Stimulated activated CD8-positive, alpha-beta memory T cell treated with anti-CD3 and anti-CD28 coated beads, Interleukin-12 subunit alpha, Interleukin-12 subunit beta, amount 100 ng/mL, for 24 hours (primary cell): ENCODE data around the gene FOLR3.
"Not testable (repeated sequence)": the region's sequence is repeated elsewhere in the genome, so short reads cannot be mapped to it uniquely, and the experiment has no call there.

Experiments
- DNase-seq: peaks from one replicate; pipeline ENCODE4 v3.0.0-alpha.2; 2020; ENCODE audit errors: extremely low read depth

FOLR3 gene

GRCh38 chr11:72135473-72135872 lies at the start of gene FOLR3:
Gene FOLR3 (plus strand): TSS chr11:72135725. CDS start chr11:72135953, 228 bp downstream.
- not testable (repeated sequence) for DNase-seq

- no peak for DNase-seq
Observed at GRCh38 chr11:72088076-72088808, 47.3 kb upstream of the FOLR3 start.

- no peak for DNase-seq
Observed at GRCh38 chr11:72091292-72091691, 44.2 kb upstream of the FOLR3 start.

DNA sequence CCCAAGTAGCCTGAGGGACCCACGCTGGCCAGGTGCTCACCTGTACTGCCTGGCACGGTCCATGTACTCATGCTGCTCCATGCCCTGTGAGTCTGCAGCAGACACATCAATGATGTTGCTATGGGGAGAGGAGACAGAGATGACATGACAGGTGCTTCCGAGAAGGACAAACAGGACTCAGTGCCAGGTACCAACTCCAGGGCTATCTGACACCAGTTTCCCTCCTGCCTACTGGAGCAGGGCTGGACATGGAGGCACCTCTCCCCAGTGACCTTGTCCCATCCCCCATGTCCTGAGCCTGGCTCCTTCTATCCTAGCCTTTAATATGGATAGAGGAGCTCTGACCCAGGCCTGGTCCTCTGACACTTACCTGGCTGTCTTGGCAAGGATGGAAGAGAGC lies 36.8 kb upstream of the FOLR3 start:
- DNase-seq, result no peak

DNA sequence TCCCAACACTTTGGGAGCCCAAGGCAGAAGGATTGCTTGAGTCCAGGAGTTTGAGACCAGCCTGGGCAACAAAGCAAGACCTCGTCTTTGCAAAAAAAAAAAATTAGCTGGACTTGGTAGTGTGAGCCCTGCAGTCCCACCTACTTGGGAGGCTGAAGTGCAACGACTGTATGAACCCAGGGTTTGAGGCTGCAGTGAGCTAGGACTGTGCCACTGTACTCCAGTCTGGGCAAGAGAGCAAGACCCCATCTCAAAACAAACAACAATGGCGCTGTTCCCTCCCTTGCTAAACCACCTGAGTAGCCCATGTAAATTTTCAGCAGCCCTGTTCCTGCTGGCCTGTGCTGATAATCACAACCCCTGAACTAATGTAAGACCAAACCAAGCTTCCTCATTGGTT lies 35.5 kb upstream of the FOLR3 start:
- DNase-seq, result no peak

- no peak for DNase-seq
Observed at GRCh38 chr11:72100462-72100861, 35.1 kb upstream of the FOLR3 start.

DNA sequence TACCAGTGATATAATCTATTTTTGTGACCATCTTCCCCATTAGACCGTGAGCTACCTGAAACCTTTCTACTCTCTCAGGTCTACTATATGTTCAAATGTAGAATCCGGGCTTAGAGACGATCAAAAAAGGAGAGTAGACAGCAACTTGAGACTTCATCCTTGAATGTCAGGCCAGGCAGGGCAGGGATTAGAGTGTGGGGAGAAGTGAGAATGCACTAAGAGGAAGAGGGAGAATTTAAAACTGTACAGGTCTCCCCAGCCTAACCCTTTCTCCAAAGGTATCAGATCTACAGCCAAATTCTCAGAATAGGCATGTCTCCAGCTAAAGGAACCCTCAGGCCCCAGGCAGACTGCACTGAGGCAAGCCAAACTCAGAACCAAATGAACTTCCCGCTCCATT lies 33.4 kb upstream of the FOLR3 start:
- no peak for DNase-seq

GRCh38 chr11:72102631-72102945 lies 32.9 kb upstream of the FOLR3 start:
- DNase-seq, result no peak

DNA sequence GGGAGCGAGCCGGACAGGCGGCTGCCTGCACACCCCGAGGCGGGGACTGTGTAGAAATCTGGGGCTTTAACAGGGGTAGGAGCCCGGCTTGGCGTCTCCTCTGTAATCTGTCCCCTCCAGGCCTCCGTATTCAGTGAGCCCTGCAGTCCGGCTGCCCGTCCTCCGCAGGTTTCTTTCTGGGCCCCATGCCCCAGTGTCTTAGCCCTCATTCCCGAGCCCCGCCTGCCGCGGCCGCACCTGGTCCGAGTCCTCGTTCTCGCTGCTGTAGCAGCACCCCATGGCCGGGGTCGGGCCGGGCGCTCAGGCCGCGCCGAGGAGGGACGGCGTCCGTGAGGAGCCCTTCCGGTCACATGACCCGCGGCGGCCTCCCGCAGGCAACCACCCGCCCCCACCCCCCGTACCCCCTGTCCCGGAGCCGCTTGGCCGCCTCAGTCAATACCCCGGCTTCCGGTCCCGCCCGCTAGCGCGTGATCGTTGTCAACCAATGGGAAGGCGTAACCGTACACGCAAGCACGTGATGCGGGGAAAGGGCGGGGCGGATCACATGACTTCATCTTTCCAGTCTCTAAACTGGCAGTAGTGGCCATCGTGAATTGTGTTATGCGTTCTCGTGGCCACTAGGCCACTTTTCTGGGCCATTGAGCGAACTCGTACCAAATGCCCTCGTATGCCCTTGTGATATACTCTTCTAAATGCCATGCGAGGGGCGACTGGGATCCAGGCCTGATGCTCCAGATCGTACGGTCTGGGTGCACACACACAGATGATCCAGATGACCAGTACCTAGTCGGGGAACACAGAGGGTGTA lies 32.4 kb upstream of the FOLR3 start, which contains the start of gene LAMTOR1:
Gene LAMTOR1 (minus strand): TSS at position 352 of the 808 bp plus-strand sequence. CDS start 73 bp downstream, at position 279.
- peak; percentile 98 for DNase-seq

DNA sequence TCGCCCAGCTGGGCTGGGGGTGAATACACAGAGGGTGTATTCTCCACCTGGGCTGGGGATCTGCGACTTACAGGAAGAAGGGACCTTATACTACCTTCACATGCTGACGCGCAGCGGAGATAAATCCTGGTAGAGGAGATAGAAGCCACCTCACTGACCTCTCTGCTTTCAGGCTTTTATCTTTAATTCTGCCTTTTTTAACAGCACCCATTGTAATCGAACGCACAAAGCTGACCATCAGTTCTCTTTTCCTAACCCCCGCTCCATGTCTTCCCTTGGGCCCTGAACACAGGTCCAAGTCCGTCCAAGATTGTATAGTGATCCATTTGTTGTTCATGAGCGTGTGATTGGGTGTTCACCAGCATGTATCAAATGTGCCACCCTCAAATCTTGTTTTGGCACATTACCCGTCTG lies 31.8 kb upstream of the FOLR3 start:
- DNase-seq, result no peak

- no peak for DNase-seq
Observed at GRCh38 chr11:72105888-72106287, 29.6 kb upstream of the FOLR3 start, which contains the start of gene TOMT. Gene TOMT (plus strand): TSS chr11:72105924. CDS start chr11:72105952, 28 bp downstream.

DNA sequence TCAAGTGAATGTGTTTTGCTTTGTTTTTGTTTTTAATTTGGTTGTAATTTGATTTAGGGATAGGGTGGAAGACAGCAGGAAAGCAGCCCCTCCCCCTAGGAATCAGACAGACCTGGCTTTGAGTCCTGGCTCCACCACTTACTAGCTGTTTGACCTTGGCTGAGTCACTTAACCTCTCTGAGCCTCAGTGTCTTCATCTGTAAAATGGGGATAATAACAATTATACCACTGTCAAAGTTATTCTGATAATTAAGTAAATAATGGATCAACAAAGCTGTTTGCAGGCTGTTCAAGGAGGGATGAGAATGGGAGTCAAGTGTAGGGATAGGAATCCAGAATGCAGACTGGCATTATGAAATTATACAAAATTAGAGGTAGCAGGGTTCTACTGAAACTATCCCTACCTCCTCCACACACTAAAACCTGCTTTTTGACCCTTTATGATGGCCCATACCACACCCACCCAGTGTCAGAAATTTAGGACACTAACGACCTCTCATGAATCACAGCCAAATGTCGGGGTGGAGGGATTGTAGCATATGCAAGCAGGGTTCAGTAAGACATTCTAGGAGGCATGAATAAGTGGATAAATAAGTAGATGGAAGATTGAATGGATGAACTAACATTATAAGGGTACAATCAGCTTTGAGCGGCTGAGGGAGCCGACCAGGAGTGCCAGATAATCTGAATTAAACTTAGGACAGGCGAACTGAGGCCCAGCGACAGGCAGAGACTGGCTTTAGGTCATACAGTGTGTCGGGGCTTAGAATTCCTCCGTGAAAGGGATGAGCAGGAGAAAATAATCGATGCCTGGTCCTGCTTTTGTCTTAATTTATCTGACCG lies 24.0 kb upstream of the FOLR3 start:
- DNase-seq, result no peak

DNA sequence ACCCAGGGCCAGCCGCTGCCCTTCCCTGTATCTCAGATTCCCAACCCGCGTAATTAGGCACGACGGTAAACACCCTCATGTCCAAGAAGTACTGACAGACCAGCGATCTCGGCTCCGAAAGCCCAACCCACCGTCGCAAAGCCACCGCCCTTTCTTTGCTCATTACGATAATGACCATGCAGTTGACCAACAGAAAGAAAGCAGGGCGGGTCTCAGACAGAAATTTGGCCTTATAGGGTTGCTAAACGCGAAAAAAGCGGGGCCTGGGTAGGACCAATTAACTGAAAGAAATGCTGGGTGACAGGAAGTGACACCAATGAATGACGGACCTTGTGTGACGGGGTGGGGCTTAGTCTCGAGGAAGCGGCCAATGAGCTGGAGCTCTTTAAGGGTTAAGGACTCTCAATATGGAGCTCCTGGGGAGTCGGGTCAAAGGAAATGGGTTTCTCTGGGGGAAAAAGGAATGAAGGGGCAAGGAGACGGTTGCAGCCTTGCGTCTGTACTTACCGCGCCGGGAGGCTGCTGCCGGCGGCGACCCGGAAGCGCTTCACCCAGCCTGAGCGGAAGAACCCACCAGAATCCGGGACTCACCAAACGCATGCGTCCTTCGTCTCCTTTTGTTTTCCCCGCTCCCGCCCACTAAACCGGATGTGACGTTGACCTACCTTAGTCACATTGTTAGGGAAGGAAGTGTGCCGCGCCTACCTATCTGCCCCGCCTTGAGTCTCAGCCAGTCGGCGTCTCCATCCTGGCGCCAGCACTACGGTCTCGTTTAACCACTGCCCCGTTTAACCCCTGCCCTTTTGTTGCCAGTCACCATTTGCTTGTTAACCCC lies 23.2 kb upstream of the FOLR3 start, which contains the start of gene ANAPC15:
Gene ANAPC15 (minus strand): TSS at position 553 of the 835 bp plus-strand sequence. CDS start 1,419 bp downstream, outside the sequence.
- peak; percentile 98 for DNase-seq

DNA sequence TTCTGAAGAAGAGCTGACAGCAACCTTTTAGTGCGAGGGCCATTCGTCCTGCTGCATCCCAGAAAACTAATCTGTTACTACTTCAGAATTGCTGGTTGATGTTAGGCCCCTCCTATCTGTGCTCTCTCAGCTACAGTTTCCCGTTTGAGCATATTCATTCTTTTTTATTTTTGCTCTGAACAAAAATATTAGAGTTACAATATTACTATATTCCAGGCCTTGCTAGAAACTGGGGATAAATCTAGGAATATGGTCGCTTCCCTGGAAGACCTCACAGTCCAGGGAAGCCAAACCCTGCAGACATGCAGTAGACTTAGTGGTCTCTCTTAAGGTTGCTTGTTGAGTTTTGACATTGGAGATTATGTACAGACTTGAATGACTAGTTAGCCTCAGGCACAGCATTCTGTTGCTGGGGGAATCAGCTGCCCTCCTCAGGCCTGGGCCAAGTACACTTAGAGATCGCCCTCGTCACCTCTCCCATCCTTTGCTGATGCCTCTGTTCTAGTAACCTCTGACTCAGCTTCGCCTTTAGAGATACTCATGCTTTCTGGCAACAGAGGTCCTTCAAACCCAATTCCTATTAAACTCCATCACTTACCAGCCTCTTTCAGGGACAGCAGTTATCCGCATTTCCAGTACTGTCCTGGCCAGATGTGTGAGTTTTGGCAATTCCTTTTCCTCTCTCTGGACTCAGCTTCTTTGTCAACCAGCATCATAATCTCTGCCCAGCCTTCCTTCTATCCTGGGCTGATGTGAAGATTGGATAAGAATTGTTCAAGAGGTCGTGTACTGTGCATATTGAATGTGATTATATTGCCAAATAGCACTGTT lies 22.3 kb upstream of the FOLR3 start:
- DNase-seq, result no peak

DNA sequence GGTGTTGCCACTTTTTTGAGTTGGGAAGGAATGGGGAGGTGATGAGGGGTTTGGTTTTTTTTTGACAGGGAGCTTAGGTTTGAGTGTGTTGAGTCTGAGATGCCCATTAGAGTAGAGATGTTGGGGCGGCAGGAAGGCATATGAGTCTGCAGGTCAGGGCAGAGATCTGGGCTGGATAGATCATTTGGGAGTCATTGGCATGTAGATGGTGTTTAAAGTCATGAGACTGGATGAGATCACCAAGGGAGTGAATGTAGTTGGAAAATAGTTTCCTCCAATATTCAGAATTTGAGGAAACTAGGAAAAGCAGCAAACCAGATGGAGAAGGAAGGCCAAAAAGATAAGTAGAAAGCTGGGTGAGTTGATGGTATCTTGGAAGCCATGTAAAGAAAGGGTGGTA lies 21.0 kb upstream of the FOLR3 start:
- no peak for DNase-seq

GRCh38 chr11:72116019-72116755 lies 19.3 kb upstream of the FOLR3 start:
- DNase-seq, result no peak

DNA sequence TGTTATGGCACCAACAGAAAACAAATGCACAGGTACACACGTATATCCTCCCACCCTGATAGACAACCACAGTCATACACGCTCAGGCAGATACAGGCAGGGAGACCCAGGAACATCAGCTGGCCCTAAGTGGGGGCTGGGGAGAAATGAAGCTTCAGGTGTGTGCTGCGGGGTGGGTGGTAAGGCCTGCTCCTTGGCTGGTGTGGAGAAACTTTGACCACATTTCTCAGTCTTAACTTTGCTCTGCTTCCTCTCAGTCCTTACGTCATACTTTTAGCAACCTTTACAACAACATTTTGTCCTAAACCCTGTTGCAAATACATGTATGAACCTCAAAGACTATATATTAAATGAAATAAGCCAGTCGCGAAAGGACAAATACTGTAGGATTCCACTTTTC lies 16.3 kb upstream of the FOLR3 start:
- no peak for DNase-seq

GRCh38 chr11:72120930-72121329 lies 14.6 kb upstream of the FOLR3 start:
- DNase-seq, result no peak

- no peak for DNase-seq
Observed at GRCh38 chr11:72122607-72123006, 12.9 kb upstream of the FOLR3 start.
